H1 (cell line): Measurements from ENCODE around the gene CLRN1. TPM values are rescaled to one million over a fixed set of nuclear protein-coding genes. Genes with fewer than 3 reads are reported as not detected.

Experiments
- CBX5 ChIP-seq: fragments of 300-800, 300-1000 bp; sonication (generic); IDR thresholded peaks from 2 replicates; pipeline ENCODE4 v1.7.1; 2016; ENCODE audit warnings: antibody characterized with exemption, low read length, low read depth
- JUN ChIP-seq: IDR thresholded peaks from 2 replicates; pipeline ENCODE4 v1.6.1; 2011; ENCODE audit warnings: low read depth, mild to moderate bottlenecking, improper control_type of control experiment, low read length
- NRF1 ChIP-seq: IDR thresholded peaks from 2 replicates; pipeline ENCODE4 v1.6.1; 2011; ENCODE audit warnings: mild to moderate bottlenecking, low read depth, low read length, improper control_type of control experiment
- RFX5 ChIP-seq: IDR thresholded peaks from 2 replicates; pipeline ENCODE4 v1.6.1; 2011; ENCODE audit warnings: low read depth, low read length, improper control_type of control experiment, borderline replicate concordance
- SP4 ChIP-seq: IDR thresholded peaks from 2 replicates; pipeline ENCODE4 v1.6.1; 2012; ENCODE audit warnings: low read length, inconsistent platforms
- TCF12 ChIP-seq: IDR thresholded peaks from 2 replicates; pipeline ENCODE4 v1.6.1; 2011; ENCODE audit warnings: low read depth, mild to moderate bottlenecking, low read length
- YY1 ChIP-seq: IDR thresholded peaks from 2 replicates; pipeline ENCODE4 v1.6.1; 2011; ENCODE audit warnings: low read depth, mild to moderate bottlenecking, low read length
- polyA plus RNA-seq, 7 experiments: library from polyadenylated mRNA; depleted of rRNA in 3 of 7; stranded (reverse) in 5 of 7; unstranded in 2 of 7; fragments of >200 nt in 5 of 7; fragments of 200-250 nt in 2 of 7; gene quantifications; 1 replicate in 5 of 7; 2 replicates in 1 of 7; 4 replicates in 1 of 7; pipeline versions ENCODE4 v1.2.1 to v1.2.3, GENCODE V29; 2011 to 2013; ENCODE audit warnings: missing spikeins in 2 of 7, mixed read lengths in 2 of 7
- total RNA-seq: library from RNA; stranded (reverse); fragmentation: NEBNext Ultra II Directional; extraction: Animal tissue kit (Norgen Biotek cat#: 25700); gene quantifications from 2 replicates; pipeline ENCODE4 v1.2.1, GENCODE V29; 2021
- TF ChIP-seq, protein P1 (sequence below): fragments of 300-600 bp; sonication (generic); IDR thresholded peaks from 2 replicates; pipeline ENCODE4 v1.7.1; 2012; ENCODE audit warnings: low read length, moderate library complexity, mild to moderate bottlenecking, inconsistent platforms; ENCODE audit not compliant: insufficient replicate concordance
- TF ChIP-seq, protein P2 (sequence below): IDR thresholded peaks from 2 replicates; pipeline ENCODE4 v1.6.1; 2011; ENCODE audit warnings: low read length, improper control_type of control experiment
- TF ChIP-seq, protein P3 (sequence below): IDR thresholded peaks from 2 replicates; pipeline ENCODE4 v1.6.1; 2011; ENCODE audit warnings: low read depth, mild to moderate bottlenecking, low read length; ENCODE audit not compliant: insufficient read depth

CLRN1 gene
- total and polyA plus RNA-seq, 2 of the 8 experiments (the other 6 are each of a cell fraction or from before 2014, with no cell fraction given), result 0.20 to 0.35 TPM

DNA sequence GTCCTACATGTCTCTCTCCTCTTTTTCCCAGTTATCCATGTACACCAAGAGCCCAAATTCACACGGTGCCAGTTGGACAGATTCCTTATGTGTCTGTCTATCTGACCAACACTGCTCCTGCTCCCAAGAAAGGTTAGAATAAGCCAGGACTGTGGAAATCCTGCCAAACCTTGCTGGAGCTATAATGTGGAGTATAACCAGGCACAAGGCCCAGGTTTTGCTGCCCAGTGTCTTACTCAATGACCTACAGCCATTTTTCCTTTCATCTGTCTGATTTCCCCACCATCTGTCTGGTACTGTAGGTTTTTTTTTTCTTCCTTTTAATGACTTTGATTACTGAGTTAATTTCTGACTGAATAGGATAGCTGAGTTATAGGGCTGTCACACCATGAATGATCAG is 40.8 kb downstream of the CLRN1 start (continued):
- TF ChIP-seq, protein P1, sequence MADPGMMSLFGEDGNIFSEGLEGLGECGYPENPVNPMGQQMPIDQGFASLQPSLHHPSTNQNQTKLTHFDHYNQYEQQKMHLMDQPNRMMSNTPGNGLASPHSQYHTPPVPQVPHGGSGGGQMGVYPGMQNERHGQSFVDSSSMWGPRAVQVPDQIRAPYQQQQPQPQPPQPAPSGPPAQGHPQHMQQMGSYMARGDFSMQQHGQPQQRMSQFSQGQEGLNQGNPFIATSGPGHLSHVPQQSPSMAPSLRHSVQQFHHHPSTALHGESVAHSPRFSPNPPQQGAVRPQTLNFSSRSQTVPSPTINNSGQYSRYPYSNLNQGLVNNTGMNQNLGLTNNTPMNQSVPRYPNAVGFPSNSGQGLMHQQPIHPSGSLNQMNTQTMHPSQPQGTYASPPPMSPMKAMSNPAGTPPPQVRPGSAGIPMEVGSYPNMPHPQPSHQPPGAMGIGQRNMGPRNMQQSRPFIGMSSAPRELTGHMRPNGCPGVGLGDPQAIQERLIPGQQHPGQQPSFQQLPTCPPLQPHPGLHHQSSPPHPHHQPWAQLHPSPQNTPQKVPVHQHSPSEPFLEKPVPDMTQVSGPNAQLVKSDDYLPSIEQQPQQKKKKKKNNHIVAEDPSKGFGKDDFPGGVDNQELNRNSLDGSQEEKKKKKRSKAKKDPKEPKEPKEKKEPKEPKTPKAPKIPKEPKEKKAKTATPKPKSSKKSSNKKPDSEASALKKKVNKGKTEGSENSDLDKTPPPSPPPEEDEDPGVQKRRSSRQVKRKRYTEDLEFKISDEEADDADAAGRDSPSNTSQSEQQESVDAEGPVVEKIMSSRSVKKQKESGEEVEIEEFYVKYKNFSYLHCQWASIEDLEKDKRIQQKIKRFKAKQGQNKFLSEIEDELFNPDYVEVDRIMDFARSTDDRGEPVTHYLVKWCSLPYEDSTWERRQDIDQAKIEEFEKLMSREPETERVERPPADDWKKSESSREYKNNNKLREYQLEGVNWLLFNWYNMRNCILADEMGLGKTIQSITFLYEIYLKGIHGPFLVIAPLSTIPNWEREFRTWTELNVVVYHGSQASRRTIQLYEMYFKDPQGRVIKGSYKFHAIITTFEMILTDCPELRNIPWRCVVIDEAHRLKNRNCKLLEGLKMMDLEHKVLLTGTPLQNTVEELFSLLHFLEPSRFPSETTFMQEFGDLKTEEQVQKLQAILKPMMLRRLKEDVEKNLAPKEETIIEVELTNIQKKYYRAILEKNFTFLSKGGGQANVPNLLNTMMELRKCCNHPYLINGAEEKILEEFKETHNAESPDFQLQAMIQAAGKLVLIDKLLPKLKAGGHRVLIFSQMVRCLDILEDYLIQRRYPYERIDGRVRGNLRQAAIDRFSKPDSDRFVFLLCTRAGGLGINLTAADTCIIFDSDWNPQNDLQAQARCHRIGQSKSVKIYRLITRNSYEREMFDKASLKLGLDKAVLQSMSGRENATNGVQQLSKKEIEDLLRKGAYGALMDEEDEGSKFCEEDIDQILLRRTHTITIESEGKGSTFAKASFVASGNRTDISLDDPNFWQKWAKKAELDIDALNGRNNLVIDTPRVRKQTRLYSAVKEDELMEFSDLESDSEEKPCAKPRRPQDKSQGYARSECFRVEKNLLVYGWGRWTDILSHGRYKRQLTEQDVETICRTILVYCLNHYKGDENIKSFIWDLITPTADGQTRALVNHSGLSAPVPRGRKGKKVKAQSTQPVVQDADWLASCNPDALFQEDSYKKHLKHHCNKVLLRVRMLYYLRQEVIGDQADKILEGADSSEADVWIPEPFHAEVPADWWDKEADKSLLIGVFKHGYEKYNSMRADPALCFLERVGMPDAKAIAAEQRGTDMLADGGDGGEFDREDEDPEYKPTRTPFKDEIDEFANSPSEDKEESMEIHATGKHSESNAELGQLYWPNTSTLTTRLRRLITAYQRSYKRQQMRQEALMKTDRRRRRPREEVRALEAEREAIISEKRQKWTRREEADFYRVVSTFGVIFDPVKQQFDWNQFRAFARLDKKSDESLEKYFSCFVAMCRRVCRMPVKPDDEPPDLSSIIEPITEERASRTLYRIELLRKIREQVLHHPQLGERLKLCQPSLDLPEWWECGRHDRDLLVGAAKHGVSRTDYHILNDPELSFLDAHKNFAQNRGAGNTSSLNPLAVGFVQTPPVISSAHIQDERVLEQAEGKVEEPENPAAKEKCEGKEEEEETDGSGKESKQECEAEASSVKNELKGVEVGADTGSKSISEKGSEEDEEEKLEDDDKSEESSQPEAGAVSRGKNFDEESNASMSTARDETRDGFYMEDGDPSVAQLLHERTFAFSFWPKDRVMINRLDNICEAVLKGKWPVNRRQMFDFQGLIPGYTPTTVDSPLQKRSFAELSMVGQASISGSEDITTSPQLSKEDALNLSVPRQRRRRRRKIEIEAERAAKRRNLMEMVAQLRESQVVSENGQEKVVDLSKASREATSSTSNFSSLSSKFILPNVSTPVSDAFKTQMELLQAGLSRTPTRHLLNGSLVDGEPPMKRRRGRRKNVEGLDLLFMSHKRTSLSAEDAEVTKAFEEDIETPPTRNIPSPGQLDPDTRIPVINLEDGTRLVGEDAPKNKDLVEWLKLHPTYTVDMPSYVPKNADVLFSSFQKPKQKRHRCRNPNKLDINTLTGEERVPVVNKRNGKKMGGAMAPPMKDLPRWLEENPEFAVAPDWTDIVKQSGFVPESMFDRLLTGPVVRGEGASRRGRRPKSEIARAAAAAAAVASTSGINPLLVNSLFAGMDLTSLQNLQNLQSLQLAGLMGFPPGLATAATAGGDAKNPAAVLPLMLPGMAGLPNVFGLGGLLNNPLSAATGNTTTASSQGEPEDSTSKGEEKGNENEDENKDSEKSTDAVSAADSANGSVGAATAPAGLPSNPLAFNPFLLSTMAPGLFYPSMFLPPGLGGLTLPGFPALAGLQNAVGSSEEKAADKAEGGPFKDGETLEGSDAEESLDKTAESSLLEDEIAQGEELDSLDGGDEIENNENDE, result no peak
- TF ChIP-seq TCF12 (no peak), CBX5 (no peak), JUN (no peak), RFX5 (no peak), NRF1 (no peak), YY1 (no peak), SP4 (no peak)
- TF ChIP-seq, protein P2, sequence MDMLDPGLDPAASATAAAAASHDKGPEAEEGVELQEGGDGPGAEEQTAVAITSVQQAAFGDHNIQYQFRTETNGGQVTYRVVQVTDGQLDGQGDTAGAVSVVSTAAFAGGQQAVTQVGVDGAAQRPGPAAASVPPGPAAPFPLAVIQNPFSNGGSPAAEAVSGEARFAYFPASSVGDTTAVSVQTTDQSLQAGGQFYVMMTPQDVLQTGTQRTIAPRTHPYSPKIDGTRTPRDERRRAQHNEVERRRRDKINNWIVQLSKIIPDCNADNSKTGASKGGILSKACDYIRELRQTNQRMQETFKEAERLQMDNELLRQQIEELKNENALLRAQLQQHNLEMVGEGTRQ, result no peak
- TF ChIP-seq, protein P3, sequence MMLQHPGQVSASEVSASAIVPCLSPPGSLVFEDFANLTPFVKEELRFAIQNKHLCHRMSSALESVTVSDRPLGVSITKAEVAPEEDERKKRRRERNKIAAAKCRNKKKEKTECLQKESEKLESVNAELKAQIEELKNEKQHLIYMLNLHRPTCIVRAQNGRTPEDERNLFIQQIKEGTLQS, result no peak
